ENCODE results near the gene CKS1B. TPM values are rescaled to one million over a fixed set of nuclear protein-coding genes. Genes with fewer than 3 reads are reported as not detected.

The CKS1B gene
- total and polyA plus RNA-seq, 9 of the 15 experiments (the other 6 are each of a cell fraction or from before 2014, with no cell fraction given): 215 to 1,103 (median 460) TPM

DNA sequence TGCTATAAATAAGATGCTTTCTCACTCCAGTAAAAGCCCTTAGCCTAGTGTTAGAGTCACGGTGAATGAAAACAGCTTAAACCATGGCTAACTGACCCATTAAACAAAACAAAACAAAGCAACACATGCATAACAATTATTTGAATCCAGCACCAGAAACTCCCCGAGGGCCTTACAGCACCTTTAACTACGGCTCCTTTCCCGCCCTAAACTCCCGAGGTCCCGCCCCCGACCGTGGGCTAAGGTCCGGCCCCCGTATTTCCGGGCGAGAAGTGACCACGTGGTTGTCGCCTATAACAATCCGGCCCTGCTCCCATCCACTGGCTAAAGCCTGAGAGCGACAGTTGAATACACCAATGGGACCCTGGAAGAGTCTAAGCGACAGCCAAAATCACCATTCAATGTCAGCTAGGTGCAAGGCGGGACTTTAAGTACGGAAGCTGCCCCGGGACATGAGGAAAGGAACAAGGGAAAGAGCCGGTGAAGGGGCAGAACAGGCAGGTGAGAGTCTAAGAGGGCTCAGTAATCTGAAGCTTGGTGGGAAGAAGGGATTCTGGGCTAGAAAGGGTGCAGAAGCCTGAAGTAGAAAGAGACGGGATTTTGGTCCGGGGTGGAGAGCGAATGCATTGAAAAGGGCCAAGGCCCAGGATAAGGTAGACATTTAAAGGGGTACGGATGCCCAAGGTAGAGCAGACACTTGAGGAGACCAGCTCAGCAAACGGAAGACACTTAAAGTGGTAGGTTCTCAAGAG is 8.6 kb downstream of the CKS1B start, which contains the start of gene FLAD1 (continued):
- TF ChIP-seq, protein P1, sequence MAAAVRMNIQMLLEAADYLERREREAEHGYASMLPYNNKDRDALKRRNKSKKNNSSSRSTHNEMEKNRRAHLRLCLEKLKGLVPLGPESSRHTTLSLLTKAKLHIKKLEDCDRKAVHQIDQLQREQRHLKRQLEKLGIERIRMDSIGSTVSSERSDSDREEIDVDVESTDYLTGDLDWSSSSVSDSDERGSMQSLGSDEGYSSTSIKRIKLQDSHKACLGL (CRISPR knock-in tag; IDR thresholded peaks at IDR 0.05; ENCODE audit: borderline replicate concordance, poor library complexity, severe bottlenecking): peak; percentile 25
- TF ChIP-seq ZNF551 (CRISPR knock-in tag; IDR thresholded peaks at IDR 0.05) (no peak), POLR2B (IDR thresholded peaks at IDR 0.05; ENCODE audit: low read depth, partially characterized antibody) (peak; percentile 80), SMAD3 (CRISPR knock-in tag; conservative IDR thresholded peaks at IDR 0.05) (0 out of 2 replicates have a peak, but pooled peaks have one; percentile 28), MAZ (CRISPR knock-in tag; conservative IDR thresholded peaks at IDR 0.05 in 1 of 2, IDR thresholded peaks at IDR 0.05 in 1 of 2) (peak in 1 of 2 experiments; percentile 72; a peak in 3 of 4 replicates), BHLHE40 (IDR thresholded peaks at IDR 0.05; ENCODE audit: low read length) (no peak), FOXK1 (CRISPR knock-in tag; IDR thresholded peaks at IDR 0.05; ENCODE audit: borderline replicate concordance) (0 out of 2 replicates have a peak, but pooled peaks have one; percentile 39), EGR1 (conservative IDR thresholded peaks at IDR 0.05) (peak; percentile 92), FOXJ3 (CRISPR knock-in tag; IDR thresholded peaks at IDR 0.05) (no peak), GTF2A2 (tag; IDR thresholded peaks at IDR 0.05) (no peak), BRD9 (IDR thresholded peaks at IDR 0.05; ENCODE audit: low read depth, partially characterized antibody) (peak; percentile 38), ZNF174 (CRISPR knock-in tag; IDR thresholded peaks at IDR 0.05) (no peak), E2F8 (IDR thresholded peaks at IDR 0.05; ENCODE audit: low read depth, partially characterized antibody) (peak; percentile 98), MCM7 (IDR thresholded peaks at IDR 0.05) (no peak; a peak in 1 of 4 replicates), SPI1 (IDR thresholded peaks at IDR 0.05; ENCODE audit: borderline replicate concordance, low read depth, low read length) (0 out of 2 replicates have a peak, but pooled peaks have one; percentile 48), HNRNPUL1 (IDR thresholded peaks at IDR 0.05; ENCODE audit: low read length) (no peak), ETV6 (IDR thresholded peaks at IDR 0.05; ENCODE audit: borderline replicate concordance in 1 of 2, low read depth in 2 of 2, low read length in 1 of 2) (no peak), ETV6 (CRISPR knock-in tag; IDR thresholded peaks at IDR 0.05; ENCODE audit: borderline replicate concordance) (0 out of 2 replicates have a peak, but pooled peaks have one; percentile 31), ZNF184 (CRISPR knock-in tag; IDR thresholded peaks at IDR 0.05) (no peak), CBFA2T2 (conservative IDR thresholded peaks at IDR 0.05) (peak; percentile 74)
- TF ChIP-seq, protein P2, sequence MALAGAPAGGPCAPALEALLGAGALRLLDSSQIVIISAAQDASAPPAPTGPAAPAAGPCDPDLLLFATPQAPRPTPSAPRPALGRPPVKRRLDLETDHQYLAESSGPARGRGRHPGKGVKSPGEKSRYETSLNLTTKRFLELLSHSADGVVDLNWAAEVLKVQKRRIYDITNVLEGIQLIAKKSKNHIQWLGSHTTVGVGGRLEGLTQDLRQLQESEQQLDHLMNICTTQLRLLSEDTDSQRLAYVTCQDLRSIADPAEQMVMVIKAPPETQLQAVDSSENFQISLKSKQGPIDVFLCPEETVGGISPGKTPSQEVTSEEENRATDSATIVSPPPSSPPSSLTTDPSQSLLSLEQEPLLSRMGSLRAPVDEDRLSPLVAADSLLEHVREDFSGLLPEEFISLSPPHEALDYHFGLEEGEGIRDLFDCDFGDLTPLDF (CRISPR knock-in tag; IDR thresholded peaks at IDR 0.05): peak; percentile 98
- TF ChIP-seq, protein P3, sequence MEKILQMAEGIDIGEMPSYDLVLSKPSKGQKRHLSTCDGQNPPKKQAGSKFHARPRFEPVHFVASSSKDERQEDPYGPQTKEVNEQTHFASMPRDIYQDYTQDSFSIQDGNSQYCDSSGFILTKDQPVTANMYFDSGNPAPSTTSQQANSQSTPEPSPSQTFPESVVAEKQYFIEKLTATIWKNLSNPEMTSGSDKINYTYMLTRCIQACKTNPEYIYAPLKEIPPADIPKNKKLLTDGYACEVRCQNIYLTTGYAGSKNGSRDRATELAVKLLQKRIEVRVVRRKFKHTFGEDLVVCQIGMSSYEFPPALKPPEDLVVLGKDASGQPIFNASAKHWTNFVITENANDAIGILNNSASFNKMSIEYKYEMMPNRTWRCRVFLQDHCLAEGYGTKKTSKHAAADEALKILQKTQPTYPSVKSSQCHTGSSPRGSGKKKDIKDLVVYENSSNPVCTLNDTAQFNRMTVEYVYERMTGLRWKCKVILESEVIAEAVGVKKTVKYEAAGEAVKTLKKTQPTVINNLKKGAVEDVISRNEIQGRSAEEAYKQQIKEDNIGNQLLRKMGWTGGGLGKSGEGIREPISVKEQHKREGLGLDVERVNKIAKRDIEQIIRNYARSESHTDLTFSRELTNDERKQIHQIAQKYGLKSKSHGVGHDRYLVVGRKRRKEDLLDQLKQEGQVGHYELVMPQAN (IDR thresholded peaks at IDR 0.05; ENCODE audit: borderline replicate concordance): peak; percentile 99
